Heart right ventricle (tissue), 16 donors: Measurements from ENCODE around the gene DHX35. TPM values are rescaled to one million over a fixed set of nuclear protein-coding genes. Genes with fewer than 3 reads are reported as not detected.

Experiments
- ATAC-seq, 8 donors: fragments of 200-7000 bp; cut with Tn5 transposase; one replicate each; pipeline ENCODE4 v1.9.1; 2020; ENCODE audit warnings: mild to moderate bottlenecking in 8 of 8, moderate library complexity in 8 of 8, moderate number of reproducible peaks in 1 of 8
- DNase-seq, 2 donors: peaks; one replicate each; pipeline ENCODE4 v3.0.0-alpha.2; 2020
- H3K27ac ChIP-seq, 10 donors: fragments of 200-600 bp; sonication (generic) in 2 of 10; one replicate each; pipeline versions ENCODE4 v1.5.0 to v1.8.0; 2020 to 2022; ENCODE audit warnings: mild to moderate bottlenecking in 3 of 10
- H3K27me3 ChIP-seq, 7 donors: fragments of 200-600 bp; one replicate each; pipeline ENCODE4 v1.8.0; 2021 to 2022; ENCODE audit warnings: mild to moderate bottlenecking in 2 of 7
- H3K36me3 ChIP-seq, 9 donors: fragments of 200-600 bp; sonication (generic) in 1 of 9; one replicate each; pipeline versions ENCODE4 v1.5.0 to v1.8.0; 2020 to 2022; ENCODE audit warnings: mild to moderate bottlenecking in 2 of 9
- H3K4me1 ChIP-seq, 9 donors: fragments of 200-600 bp; sonication (generic) in 1 of 9; one replicate each; pipeline versions ENCODE4 v1.5.0 to v1.8.0; 2020 to 2022; ENCODE audit warnings: mild to moderate bottlenecking in 4 of 9
- H3K4me3 ChIP-seq, 10 donors: fragments of 200-600 bp; sonication (generic) in 2 of 10; one replicate each; pipeline versions ENCODE4 v1.5.0 to v1.8.0; 2020 to 2022; ENCODE audit warnings: mild to moderate bottlenecking in 7 of 10, moderate library complexity in 2 of 10
- H3K9me3 ChIP-seq, 11 donors: fragments of 200-600 bp in 10 of 11; sonication (generic) in 2 of 11; one replicate each; pipeline versions ENCODE4 v1.5.0 to v1.8.0; 2013 to 2022; ENCODE audit warnings: mild to moderate bottlenecking in 2 of 11, control low read depth in 1 of 11, moderate library complexity in 1 of 11
- CTCF ChIP-seq, 9 donors: fragments of 200-600 bp; sonication (generic) in 2 of 9; IDR thresholded peaks; one replicate each; pipeline versions ENCODE4 v1.5.0 to v1.8.0; 2021 to 2022; ENCODE audit warnings: antibody characterized with exemption in 9 of 9, mild to moderate bottlenecking in 5 of 9, moderate library complexity in 1 of 9
- WGBS, 2 donors: extraction: QIAGEN DNeasy Blood & Tissue Kit; methylation state at CpG; one replicate each; pipeline ENCODE4 v1.1.7; 2013; ENCODE audit warnings: inconsistent platforms in 1 of 2; 5-methylcytosine and 5-hydroxymethylcytosine counted together
- intact Hi-C, 10 donors: fragments of 100-400 bp; cut with DNase I; formaldehyde crosslinking; loops; one replicate each; pipeline versions ENCODE4 v1.11.1 to v1.14.2; 2022
- polyA plus RNA-seq, 2 donors: library from polyadenylated mRNA; stranded (reverse); fragments of 200-250 nt; gene quantifications; one replicate each; pipeline ENCODE4 v1.2.3, GENCODE V29; 2013
- total RNA-seq, 10 donors: library from RNA; stranded (reverse); fragmentation: NEBNext Ultra II Directional in 3 of 10; extraction: Animal tissue kit (Norgen Biotek cat#: 25700) in 3 of 10; gene quantifications; one replicate each; pipeline versions ENCODE4 v1.2.1 to v1.2.4, GENCODE V29; 2021 to 2023
- donor health status: Arrhythmogenic right ventricular cardiomyopathy.
- donor health status: ischemic (EF 13 %, LVEDD 7.1; RV severe dilation, severe dysfunction).
- donor health status: healthy with polysubstance abuse.
- donor health status: DM: no; HTN: yes; CAD: no.
- donor health status: DM: no; HTN: no; CAD: no.
- donor health status: ischemic (EF 25% LVEDD 6.9; RV normal size, moderate dysfunction).
- donor health status: ischemic (EF 25% LVEDD 5.7; RV mildly dilated, moderate dysfunction).
- donor health status: healthy.
- donor health status: DM: yes; HTN: yes; CAD: no.
- donor health status: Ischemic cardiomyopathy.
- donor health status: ischemic (EF 35%, LVEDD 5.7; RV mildly dilated, moderate dysfunction).
- donor health status: nonischemic (EF 11% LVEDD 7.7; RV severe dilation, severe dysfunction).
- donor health status: DM: yes; HTN: yes; CAD: no.
- donor health status: PGD.
- donor health status: ischemic (EF 29% LVEDD 5.4; RV normal size, mild dysfunction).
- donor health status: nonischemic (EF 23%, LVEDD 6.1; RV moderate dilation, normal function).

Gene DHX35
- total and polyA plus RNA-seq, 12 donors = 5.1 to 14.3 (median 10.2) TPM

GRCh38 chr20:38935285-38935684 is 26.9 kb upstream of the DHX35 start:
- Histone ChIP-seq H3K27ac (peak overlapping the region in 1 of 10 donors; percentile 22), H3K4me3 (no peak overlapping the region), H3K9me3 (no peaks in the 10 kb centered on the region), H3K36me3 (peaks cover 0 to 4% (median 0%) of the 10 kb centered on the region in 9 donors), H3K27me3 (no peaks in the 10 kb centered on the region), H3K4me1 (peaks cover 0 to 6% (median 0%) of the 10 kb centered on the region in 9 donors)
- ATAC-seq (no peak), DNase-seq (no peak)
- WGBS, 2 donors = 68 to 81% methylated on average over 3 of the region's 3 CpGs
- peak in 2 of 9 donors; percentile 18 to 27 for TF ChIP-seq CTCF (IDR thresholded peaks at IDR 0.05)
- intact Hi-C loops = no loop called here

GRCh38 chr20:38935967-38936407 is 26.2 kb upstream of the DHX35 start:
- ATAC-seq (peak in 2 of 8 donors; percentile 20 to 57), DNase-seq (no peak)
- Histone ChIP-seq H3K4me1 (peaks cover 0 to 6% (median 0%) of the 10 kb centered on the region in 9 donors), H3K36me3 (peaks cover 0 to 4% (median 0%) of the 10 kb centered on the region in 9 donors), H3K4me3 (no peak overlapping the region), H3K27ac (peak overlapping the region in 1 of 10 donors; percentile 22), H3K9me3 (no peaks in the 10 kb centered on the region), H3K27me3 (no peaks in the 10 kb centered on the region)
- TF ChIP-seq CTCF (IDR thresholded peaks at IDR 0.05) = no peak
- WGBS, 2 donors = 78 to 81% methylated on average over 5 of the region's 5 CpGs
- intact Hi-C loops = no loop called here

GRCh38 chr20:38937000-38937399 is 25.1 kb upstream of the DHX35 start:
- 93% methylated on average over 5 of the region's 5 CpGs for WGBS, 2 donors
- DNase-seq = no peak
- no peak for ATAC-seq
- peaks cover 0 to 9% (median 0%) of the 10 kb centered on the region in 9 donors for H3K36me3 ChIP-seq
- H3K4me1 ChIP-seq = peaks cover 0 to 6% (median 0%) of the 10 kb centered on the region in 9 donors
- intact Hi-C loops = no loop called here
- no peaks in the 10 kb centered on the region for H3K9me3 ChIP-seq
- TF ChIP-seq CTCF (IDR thresholded peaks at IDR 0.05) = no peak
- H3K27ac ChIP-seq = no peak overlapping the region
- H3K27me3 ChIP-seq = no peaks in the 10 kb centered on the region
- H3K4me3 ChIP-seq = no peak overlapping the region

GRCh38 chr20:38937978-38938473 is 24.1 kb upstream of the DHX35 start:
- no peak for TF ChIP-seq CTCF (IDR thresholded peaks at IDR 0.05)
- WGBS, 2 donors = 91 to 96% methylated on average over 7 of the region's 7 CpGs

More at GRCh38 chr20:38937978-38938473, 24.1 kb upstream of the DHX35 start:
- peaks cover 0 to 19% (median 0%) of the 10 kb centered on the region in 9 donors for H3K36me3 ChIP-seq
- H3K27ac ChIP-seq = no peak overlapping the region
- intact Hi-C loops = no loop called here
- H3K27me3 ChIP-seq = no peaks in the 10 kb centered on the region
- ATAC-seq (no peak), DNase-seq (no peak)
- H3K4me1 ChIP-seq = no peaks in the 10 kb centered on the region
- no peak overlapping the region for H3K4me3 ChIP-seq
- H3K9me3 ChIP-seq = no peaks in the 10 kb centered on the region
